NCI-H187 treated with DMSO at 0.1 percent for 48 hours (cell line): ENCODE data around the gene GPT2.

ENCODE experiments used
- DNase-seq: peaks from one replicate; lab custom pipeline; 2025; lab: John Stamatoyannopoulos, UW

GPT2 gene

GRCh38 chr16:46968063-46968435 lies 83.9 kb downstream of the GPT2 start:
- DNase-seq, result no peak

GRCh38 chr16:46970089-46970488 lies 85.9 kb downstream of the GPT2 start:
- no peak for DNase-seq

- DNase-seq, result no peak
These were observed 87.1 kb downstream of the GPT2 start for GRCh38 chr16:46971271-46971670.

GRCh38 chr16:46972429-46973206 lies 88.5 kb downstream of the GPT2 start:
- no peak for DNase-seq

GRCh38 chr16:46973207-46973995 lies 89.2 kb downstream of the GPT2 start, which contains the start of gene DNAJA2:
TSS of gene DNAJA2 (minus strand) at chr16:46973674. CDS start at chr16:46973572, 102 bp downstream.
- DNase-seq, result no peak

GRCh38 chr16:46973996-46974324 lies 89.8 kb downstream of the GPT2 start:
- no peak for DNase-seq

- DNase-seq, result no peak
These were observed 90.2 kb downstream of the GPT2 start for GRCh38 chr16:46974352-46974751.

- no peak for DNase-seq
These were observed 91.0 kb downstream of the GPT2 start for GRCh38 chr16:46975165-46975564.

GRCh38 chr16:46975908-46976470 lies 91.8 kb downstream of the GPT2 start:
- DNase-seq, result no peak

GRCh38 chr16:46976550-46976949 lies 92.4 kb downstream of the GPT2 start:
- DNase-seq, result no peak
